CD4-positive, alpha-beta T cell treated with Interleukin-17A for 1 hour (primary cell): ENCODE data around the gene ARRDC2.
"Not testable (repeated sequence)": the region's sequence is repeated elsewhere in the genome, so short reads cannot be mapped to it uniquely, and the experiment has no call there.

Experiments
- DNase-seq: peaks from one replicate; pipeline ENCODE4 v3.0.0-alpha.2; 2020

The ARRDC2 gene

DNA sequence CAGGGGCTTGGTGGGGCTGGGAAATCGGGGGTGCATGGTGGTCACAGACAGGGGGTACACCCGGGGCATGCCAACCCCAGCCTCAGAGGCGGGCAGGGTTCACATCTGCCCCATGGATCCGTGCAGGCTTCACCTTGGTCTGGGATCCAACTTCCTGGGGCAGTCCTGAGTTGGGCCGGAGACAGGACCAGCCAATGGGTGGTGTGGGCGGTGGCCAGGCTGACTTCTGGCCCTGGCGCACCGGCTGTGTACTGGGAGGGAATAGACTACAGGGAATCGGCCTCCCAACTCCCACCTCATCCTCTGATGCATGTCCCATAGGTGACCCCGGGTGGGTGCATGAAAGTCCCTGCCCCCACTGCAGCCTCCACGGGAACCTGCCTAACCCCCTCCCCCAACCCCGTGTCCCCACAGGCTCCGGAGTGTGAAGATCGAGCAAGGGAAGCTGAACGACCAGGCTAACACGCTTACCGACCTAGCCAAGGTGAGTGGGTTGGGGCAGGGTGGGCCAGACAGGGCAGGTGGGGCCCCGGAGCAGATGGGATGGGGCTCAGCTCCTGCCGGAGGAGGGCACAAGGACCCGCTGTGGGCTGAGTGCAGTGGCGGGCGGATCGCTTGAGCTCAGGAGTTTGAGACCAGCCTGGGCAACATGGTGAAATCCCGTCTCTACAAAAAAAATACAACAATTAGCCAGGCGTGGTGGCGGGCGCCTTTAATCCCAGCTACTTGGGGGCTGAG is 14.7 kb upstream of the ARRDC2 start:
- no peak for DNase-seq

- DNase-seq, result peak; percentile 89
Observed at GRCh38 chr19:17996826-17997316, 11.1 kb upstream of the ARRDC2 start.

GRCh38 chr19:17997969-17998826 is 9.8 kb upstream of the ARRDC2 start:
- DNase-seq, result no peak

DNA sequence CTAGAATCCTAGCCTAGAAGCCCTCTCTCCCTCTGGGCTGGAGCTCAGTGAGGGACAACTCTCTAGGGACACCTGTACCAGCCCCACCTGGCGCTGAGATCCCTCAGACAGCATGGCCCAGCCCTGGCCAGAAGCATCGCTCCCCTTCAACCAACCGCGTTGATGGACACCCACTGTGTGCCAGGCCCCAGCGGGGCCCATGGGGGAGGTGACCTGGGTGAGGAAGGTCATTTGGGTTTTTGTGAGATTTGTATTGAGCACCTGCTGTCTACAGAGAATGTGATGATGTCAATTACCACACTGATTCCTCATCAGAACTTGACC is 9.2 kb upstream of the ARRDC2 start:
- no peak for DNase-seq

DNA sequence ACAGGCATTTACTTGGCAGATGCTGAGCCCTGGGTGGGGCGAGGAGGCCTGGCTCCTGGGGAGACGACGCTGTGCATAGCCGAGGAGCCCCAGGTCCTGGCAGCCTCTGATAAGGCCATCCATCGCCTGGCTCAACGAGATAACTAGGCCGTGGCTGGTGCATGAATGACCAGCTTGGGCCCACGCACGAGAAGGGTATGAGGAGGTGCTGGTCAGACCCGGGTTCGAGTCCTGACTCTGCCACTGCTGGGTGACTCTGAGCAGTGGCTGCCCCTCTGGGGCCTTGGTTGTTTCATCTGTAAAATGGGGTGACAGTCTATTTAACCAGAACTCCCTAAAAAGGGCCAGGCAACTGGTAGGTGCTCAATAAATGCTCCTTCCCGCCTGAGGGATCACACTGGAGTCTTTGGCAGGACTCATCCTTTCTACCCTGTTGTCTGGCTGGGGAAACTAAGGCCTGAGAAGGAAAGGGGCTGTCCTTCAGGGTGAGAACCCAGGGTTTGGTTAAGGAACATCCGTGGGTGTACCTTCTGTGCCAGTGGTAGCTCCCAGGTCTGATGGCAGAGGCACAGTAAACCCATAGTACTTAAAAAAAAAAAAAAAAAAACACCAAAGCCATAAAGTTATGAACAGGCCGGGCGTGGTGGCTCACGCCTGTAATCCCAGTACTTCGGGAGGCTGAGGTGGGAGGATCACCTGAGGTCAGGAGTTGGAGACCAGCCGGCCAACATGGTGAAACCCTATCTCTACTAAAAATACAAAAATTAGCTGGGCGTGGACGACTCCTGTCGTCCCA is 8.1 kb upstream of the ARRDC2 start:
- DNase-seq, result no peak

DNA sequence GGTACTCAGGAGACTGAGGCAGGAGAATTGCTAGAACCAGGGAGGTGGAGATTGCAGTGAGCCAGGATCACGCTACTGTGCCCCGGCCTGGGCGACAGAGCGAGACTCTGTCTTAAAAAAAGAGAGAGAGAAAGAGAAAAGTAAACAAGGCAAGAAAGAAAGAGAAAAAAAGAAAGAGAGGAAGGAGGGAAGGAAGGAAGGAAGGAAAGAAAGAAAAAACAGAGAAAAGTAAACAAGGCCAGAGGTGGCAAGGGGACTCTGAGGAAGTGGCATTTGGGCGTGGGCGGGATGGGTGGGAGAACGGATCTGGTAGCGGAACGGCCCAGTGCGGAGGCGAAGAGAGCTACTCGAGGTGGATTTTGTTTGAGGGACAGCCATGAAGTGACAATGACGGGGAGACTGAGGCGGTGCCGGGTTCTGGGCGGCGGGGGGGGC is 7.5 kb upstream of the ARRDC2 start:
- DNase-seq, result no peak

GRCh38 chr19:18000915-18001776 is 6.8 kb upstream of the ARRDC2 start:
- peak; percentile 97 for DNase-seq

- no peak for DNase-seq
Observed at GRCh38 chr19:18001777-18002345, 6.1 kb upstream of the ARRDC2 start.

DNA sequence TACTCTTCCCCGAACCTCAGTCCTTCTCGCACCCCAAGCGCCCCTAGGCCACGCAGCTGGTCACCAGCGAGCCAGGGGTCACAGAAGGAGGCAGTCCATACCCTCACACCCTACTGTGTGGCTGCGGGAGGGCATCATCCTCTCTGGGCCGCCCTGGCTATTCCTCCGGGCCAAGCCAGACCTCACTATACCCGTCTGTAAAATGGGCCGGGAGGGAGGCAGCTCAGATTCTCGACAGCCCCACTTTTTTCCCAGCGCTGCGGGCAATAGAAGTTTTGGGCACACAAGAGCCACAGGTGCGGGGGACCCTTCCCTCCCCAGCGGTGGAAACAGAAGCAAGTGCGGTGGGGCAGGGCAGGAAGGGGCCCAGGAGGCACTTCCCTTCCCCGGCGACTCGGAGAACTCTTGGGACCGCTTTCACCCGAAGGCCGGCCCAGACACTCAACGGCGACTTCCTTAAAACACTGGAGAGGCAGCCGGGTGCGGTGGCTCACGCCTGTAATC is 5.6 kb upstream of the ARRDC2 start:
- peak; percentile 46 for DNase-seq

DNA sequence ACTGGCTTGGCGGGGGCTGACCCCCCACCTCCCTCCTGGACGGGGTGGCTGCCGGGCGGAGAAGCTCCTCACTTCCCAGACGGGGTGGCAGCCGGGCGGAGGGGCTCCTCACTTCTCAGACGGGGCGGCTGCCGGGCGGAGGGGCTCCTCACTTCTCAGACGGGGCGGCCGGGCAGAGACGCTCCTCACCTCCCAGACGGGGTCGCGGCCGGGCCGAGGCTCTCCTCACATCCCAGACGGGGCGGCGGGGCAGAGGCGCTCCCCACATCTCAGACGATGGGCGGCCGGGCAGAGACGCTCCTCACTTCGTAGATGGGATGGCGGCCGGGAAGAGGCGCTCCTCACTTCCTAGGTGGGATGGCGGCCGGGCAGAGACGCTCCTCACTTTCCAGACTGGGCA is 2.2 kb upstream of the ARRDC2 start:
- not testable (repeated sequence) for DNase-seq

DNA sequence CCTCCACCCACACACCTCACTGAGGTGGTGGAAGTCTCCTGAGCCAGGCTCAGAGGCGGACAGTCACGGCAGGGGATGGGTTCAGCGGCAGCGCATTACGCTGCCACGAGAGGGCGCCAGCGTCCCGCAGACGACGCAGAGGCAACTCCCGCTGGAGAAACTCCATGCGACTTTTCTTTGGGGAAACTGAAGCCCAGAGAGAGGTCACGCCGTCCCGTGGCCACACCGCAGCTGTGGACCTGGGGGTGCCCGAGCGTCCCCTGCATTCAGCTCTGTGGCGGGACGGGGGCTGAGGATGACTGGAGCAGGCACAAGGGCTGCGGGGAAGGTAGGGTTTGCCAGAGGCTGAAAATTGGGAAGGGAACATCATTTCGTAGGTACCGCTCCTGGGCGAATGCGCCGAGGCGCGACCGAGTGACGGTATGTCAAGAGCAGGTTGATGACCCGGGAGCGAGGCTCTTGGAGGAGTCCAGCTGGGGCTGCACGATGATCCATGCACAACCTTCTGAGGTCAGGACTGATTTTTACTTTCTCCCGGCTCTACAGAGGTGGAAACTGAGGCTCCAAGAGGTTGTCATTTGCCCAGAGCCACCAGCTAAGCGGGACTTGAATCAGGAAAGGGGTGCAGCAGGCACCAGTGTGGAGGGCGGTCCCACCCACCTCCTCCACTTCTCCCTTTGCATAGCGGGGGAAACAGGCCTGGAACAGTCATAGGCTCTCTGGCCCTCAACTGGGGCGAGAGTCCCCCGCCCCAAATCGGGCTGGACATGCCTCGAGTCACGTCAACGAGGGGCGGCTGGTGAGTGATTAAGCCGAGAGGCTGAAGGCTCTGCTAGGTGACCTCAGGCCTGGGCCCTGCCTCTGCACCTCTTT is 690 bp upstream of the ARRDC2 start:
- peak; percentile 84 for DNase-seq

- no peak for DNase-seq
Observed at GRCh38 chr19:18008814-18009213, 844 bp downstream of the ARRDC2 start.

DNA sequence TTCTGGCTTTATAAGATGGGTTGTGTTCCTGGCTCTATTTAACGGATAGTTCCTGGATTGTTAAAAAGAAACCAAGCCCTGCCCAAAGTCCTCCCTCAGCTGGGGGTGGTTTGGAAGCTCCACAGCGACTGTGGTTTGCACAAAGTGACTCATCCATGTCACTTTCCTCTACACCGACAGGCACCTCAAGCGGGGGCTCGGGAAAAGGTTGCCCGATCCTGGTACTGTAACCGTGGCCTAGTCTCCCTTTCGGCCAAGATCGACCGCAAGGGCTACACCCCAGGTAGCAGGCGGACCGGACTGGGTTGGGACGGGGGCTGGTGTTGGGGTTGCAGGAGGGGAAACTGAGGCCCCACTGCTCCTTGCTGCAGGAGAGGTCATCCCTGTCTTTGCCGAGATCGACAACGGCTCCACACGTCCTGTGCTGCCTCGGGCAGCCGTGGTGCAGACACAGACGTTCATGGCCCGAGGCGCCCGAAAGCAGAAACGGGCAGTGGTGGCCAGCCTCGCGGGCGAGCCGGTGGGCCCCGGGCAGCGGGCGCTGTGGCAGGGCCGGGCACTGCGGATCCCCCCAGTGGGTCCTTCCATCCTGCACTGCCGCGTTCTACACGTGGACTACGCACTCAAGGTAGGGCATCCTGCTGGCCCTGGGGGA is 1.6 kb downstream of the ARRDC2 start:
- no peak for DNase-seq

DNA sequence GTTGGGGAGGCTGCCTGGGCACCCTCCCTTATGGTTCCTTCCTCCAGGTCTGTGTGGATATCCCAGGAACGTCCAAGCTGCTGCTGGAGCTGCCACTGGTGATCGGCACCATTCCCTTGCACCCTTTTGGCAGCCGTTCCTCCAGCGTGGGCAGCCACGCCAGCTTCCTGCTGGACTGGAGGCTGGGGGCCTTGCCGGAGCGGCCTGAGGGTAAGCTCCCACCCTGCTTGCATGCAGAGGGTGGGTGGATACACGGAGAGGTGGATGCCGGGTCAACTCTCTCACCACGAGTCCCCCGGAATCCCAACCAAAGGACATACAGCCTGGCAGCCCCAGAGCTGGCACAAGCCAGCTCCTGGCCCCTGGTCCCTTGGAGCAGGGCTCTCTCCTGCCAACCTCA is 2.2 kb downstream of the ARRDC2 start:
- no peak for DNase-seq

DNA sequence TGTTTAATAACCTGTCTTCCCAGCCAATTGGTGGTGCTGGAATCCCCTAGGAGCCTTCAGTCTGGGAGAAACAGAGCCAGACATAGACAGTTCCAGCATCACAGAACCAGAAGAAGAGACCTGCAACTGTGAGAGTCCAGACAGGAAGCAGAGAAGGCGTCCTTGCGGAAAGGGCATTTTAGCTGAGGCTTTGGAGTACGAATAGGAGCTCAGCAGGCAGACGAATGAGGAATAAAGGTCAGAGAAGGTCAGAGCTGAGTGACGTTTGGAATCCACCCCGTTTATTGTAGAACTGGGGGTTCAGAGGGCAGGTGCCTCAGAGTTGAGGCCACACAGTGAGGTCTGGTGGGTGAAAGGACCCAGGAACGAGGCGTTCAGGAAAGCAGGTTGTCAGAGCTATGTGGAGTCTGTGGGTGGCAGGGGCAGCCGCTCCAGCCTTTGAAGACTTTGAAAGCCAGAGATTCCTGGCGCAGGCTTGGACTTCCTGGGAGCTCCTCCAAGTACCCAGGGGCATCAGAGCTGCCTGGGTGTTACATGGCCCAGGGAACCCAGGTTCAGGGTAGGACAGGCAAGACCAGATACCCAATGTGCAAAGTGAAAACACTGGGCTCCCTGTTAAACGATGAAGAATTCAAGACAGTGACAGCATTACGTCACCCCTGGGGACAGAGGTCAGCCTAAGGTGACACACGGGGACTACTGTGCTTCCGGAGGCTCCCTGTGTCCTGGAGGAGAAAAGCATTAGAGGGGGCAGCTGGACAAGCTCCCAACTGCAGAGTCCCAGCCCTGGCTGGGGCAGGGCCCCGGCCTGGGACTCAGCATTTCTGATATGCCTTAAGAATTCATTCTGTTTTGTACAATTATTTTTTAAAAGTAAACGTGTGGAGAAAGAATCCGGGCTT is 5.5 kb downstream of the ARRDC2 start:
- DNase-seq, result no peak

GRCh38 chr19:18014197-18014596 is 6.2 kb downstream of the ARRDC2 start:
- peak; percentile 77 for DNase-seq

DNA sequence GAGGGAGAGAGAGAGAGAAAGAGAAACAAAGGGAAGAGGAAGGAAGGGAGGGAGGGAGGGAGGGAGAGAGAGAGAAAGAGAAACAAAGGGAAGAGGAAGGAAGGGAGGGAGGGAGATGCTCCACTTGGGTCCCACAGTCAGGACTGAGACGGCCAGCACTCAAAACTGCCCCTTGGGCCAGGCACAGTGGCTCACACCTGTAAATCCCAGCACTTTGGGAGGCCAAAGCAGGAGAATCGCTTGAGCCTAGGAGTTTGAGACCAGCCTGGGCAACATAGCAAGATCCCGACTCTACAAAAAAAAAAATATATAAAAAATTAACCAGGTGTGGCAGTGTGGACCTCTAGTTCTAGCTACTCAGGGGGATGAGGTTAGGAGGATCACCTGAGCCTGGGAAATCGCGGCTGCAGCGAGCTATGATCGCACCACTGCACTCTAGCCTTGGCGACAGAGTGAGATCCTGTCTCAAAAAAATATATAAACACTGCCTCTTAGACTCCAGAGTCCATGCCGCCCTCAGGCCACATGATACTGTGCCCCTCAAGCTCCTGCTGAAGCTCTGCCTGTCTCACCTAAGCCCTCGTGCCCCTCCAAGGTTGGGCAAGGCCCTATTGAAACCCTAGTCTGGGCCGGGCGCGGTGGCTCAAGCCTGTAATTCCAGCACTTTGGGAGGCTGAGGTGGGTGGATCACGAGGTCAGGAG is 8.4 kb downstream of the ARRDC2 start:
- no peak for DNase-seq
